Endometrial microvascular endothelial cells (primary cell): Measurements from ENCODE around the gene ZFP3. TPM values are rescaled to one million over a fixed set of nuclear protein-coding genes. Genes with fewer than 3 reads are reported as not detected.
"Not testable (repeated sequence)": the region's sequence is repeated elsewhere in the genome, so short reads cannot be mapped to it uniquely, and the experiment has no call there.

Source experiments
- in situ Hi-C: cut with HindIII; loops from 2 replicates; pipeline ENCODE4 v1.10.0; 2017; ENCODE audit warnings: low sequenced_read_pairs, low pct_unique_long_range_greater_than_20kb; ENCODE audit errors: inconsistent ontology term
- total RNA-seq: library from RNA; depleted of rRNA; stranded (reverse); fragments of >200 nt; gene quantifications from one replicate; pipeline ENCODE4 v1.2.3, GENCODE V29; 2015; ENCODE audit errors: inconsistent ontology term

The ZFP3 gene
- total RNA-seq, 1 donor from 2014 or later = 1.9 TPM

- in situ Hi-C loops = not testable (repeated sequence)
Measured at GRCh38 chr17:5122056-5122455, 43.8 kb downstream of the ZFP3 start.

GRCh38 chr17:5122586-5123342, 44.5 kb downstream of the ZFP3 start:
- in situ Hi-C loops = no loop called here

- in situ Hi-C loops = no loop called here
Measured at GRCh38 chr17:5123343-5124124, 45.3 kb downstream of the ZFP3 start.

GRCh38 chr17:5124125-5124760, 46.0 kb downstream of the ZFP3 start:
- in situ Hi-C loops = not testable (repeated sequence)

GRCh38 chr17:5124896-5125295, 46.6 kb downstream of the ZFP3 start:
- in situ Hi-C loops = not testable (repeated sequence)

GRCh38 chr17:5126719-5127488, 48.6 kb downstream of the ZFP3 start:
- in situ Hi-C loops = no loop called here

GRCh38 chr17:5127910-5128309, 49.6 kb downstream of the ZFP3 start:
- in situ Hi-C loops = no loop called here

GRCh38 chr17:5128387-5128786, 50.1 kb downstream of the ZFP3 start:
- in situ Hi-C loops = not testable (repeated sequence)

- in situ Hi-C loops = no loop called here
Measured at GRCh38 chr17:5128905-5129535, 50.8 kb downstream of the ZFP3 start.

GRCh38 chr17:5129770-5130169, 51.5 kb downstream of the ZFP3 start:
- in situ Hi-C loops = not testable (repeated sequence)

GRCh38 chr17:5130261-5130660, 52.0 kb downstream of the ZFP3 start:
- in situ Hi-C loops = not testable (repeated sequence)

GRCh38 chr17:5130687-5131086, 52.4 kb downstream of the ZFP3 start:
- in situ Hi-C loops = not testable (repeated sequence)

GRCh38 chr17:5131146-5131715, 53.0 kb downstream of the ZFP3 start:
- in situ Hi-C loops = no loop called here

- in situ Hi-C loops = not testable (repeated sequence)
Measured at GRCh38 chr17:5131799-5132502, 53.7 kb downstream of the ZFP3 start.

GRCh38 chr17:5132503-5133225, 54.4 kb downstream of the ZFP3 start:
- in situ Hi-C loops = not testable (repeated sequence)

GRCh38 chr17:5133311-5133710, 55.0 kb downstream of the ZFP3 start:
- in situ Hi-C loops = no loop called here

- in situ Hi-C loops = not testable (repeated sequence)
Measured at GRCh38 chr17:5133961-5134360, 55.7 kb downstream of the ZFP3 start.
